Measurements from ENCODE around the gene UNK. TPM values are rescaled to one million over a fixed set of nuclear protein-coding genes. Genes with fewer than 3 reads are reported as not detected.

UNK gene
- total and polyA plus RNA-seq, 2 donors (not counting 3 experiments of a cell fraction or from before 2014, with no cell fraction given), result 18.0 to 23.2 TPM

- H3K4me2 ChIP-seq (ENCODE audit: insufficient read depth, low read length), result no peak overlapping the region
- dilution Hi-C loops (cut with MboI; ENCODE audit: extremely low pct_ligation_motif_present, low sequenced_read_pairs) (no loop called here), intact Hi-C loops (cut with micrococcal nuclease) (no loop called here)
- H3K9me3 ChIP-seq (replicated peaks; ENCODE audit: control insufficient read depth, insufficient read depth, low read length), result no peaks in the 10 kb centered on the region
- no peak overlapping the region for H3K4me3 ChIP-seq (replicated peaks in 1 of 3; ENCODE audit: insufficient read depth in 1 of 3, low read depth in 1 of 3, low read length in 3 of 3)
- H3K4me1 ChIP-seq (ENCODE audit: control insufficient read depth, extremely low read depth, insufficient read depth, low read length), result peaks cover under 1% of the 10 kb centered on the region
- H2AFZ ChIP-seq (ENCODE audit: low read depth, low read length), result no peak overlapping the region
- FAIRE-seq (no peak), DNase-seq (ENCODE audit: low read depth, low spot score) (no peak)
- no peak overlapping the region for H3K9ac ChIP-seq (replicated peaks; ENCODE audit: extremely low read depth, insufficient read depth, low read length)
- no peaks in the 10 kb centered on the region for H3K9me1 ChIP-seq (replicated peaks; ENCODE audit: control insufficient read depth, extremely low read depth, insufficient read depth, low read length)
- peaks cover 0 to 49% of the 10 kb centered on the region in 2 experiments for H3K36me3 ChIP-seq (ENCODE audit: control insufficient read depth in 2 of 2, extremely low read depth in 1 of 2, insufficient read depth in 2 of 2, low read length in 2 of 2)
- no peaks in the 10 kb centered on the region for H3K79me2 ChIP-seq (ENCODE audit: control insufficient read depth, insufficient read depth, low read length)
- no peaks in the 10 kb centered on the region for H4K20me1 ChIP-seq (replicated peaks; ENCODE audit: control insufficient read depth, extremely low read depth, insufficient read depth, low read length)
- no peak overlapping the region for H3K27ac ChIP-seq (ENCODE audit: insufficient read depth, low read depth, low read length)
- no peaks in the 10 kb centered on the region for H3K27me3 ChIP-seq (ENCODE audit: control insufficient read depth in 2 of 2, insufficient read depth in 2 of 2, low read length in 2 of 2)
- TF ChIP-seq MAX (IDR thresholded peaks at IDR 0.05; ENCODE audit: insufficient read depth, insufficient read length) (no peak), FOS (IDR thresholded peaks at IDR 0.05; ENCODE audit: borderline replicate concordance, insufficient read depth, low read length) (no peak), MYC (IDR thresholded peaks at IDR 0.05; ENCODE audit: low read depth, low read length) (no peak), POLR2A (IDR thresholded peaks at IDR 0.05; ENCODE audit: low read depth, low read length) (no peak), GATA2 (IDR thresholded peaks at IDR 0.05; ENCODE audit: insufficient read depth, insufficient read length, low read depth, low read length) (no peak), JUN (IDR thresholded peaks at IDR 0.05; ENCODE audit: borderline replicate concordance, insufficient read depth, insufficient read length, low read depth) (no peak), EZH2 (IDR thresholded peaks at IDR 0.05; ENCODE audit: borderline replicate concordance, low read depth, low read length, severe bottlenecking) (no peak), POLR2AphosphoS5 (IDR thresholded peaks at IDR 0.05; ENCODE audit: insufficient read depth, low read depth, low read length) (no peak), CTCF (IDR thresholded peaks at IDR 0.05; ENCODE audit: extremely low read depth in 1 of 2, insufficient read depth in 1 of 2, low read depth in 1 of 2, low read length in 2 of 2) (no peak)
- POLR2A ChIA-PET, result interaction anchor here (0.6 kb wide), 1 partner anchor 19 kb away, joined by 3 read pairs; no protein-coding TSS in a partner anchor
- CTCF ChIA-PET, result interaction anchor here (1.1 kb wide), 1 partner anchor 10 kb away, joined by 3 read pairs; no protein-coding TSS in a partner anchor
- BruUV-seq (replicated peaks), result no TSS peak
These were observed 35.8 kb downstream of the UNK start for GRCh38 chr17:75820094-75821080.
